BLaER1 (cell line): ENCODE results near the gene BPIFB3.

Source experiments
- H3K27ac ChIP-seq: shearing (Covaris generic); formaldehyde crosslinking; 2 replicates; pipeline ENCODE4 v1.8.1; 2022
- H3K27me3 ChIP-seq: shearing (Covaris generic); formaldehyde crosslinking; 2 replicates; pipeline ENCODE4 v1.8.1; 2022
- H3K36me3 ChIP-seq: shearing (Covaris generic); formaldehyde crosslinking; 2 replicates; pipeline ENCODE4 v1.8.1; 2022
- H3K4me1 ChIP-seq: shearing (Covaris generic); formaldehyde crosslinking; 2 replicates; pipeline ENCODE4 v1.8.1; 2022
- H3K4me2 ChIP-seq: shearing (Covaris generic); formaldehyde crosslinking; 2 replicates; pipeline ENCODE4 v1.8.1; 2022
- H3K4me3 ChIP-seq: shearing (Covaris generic); formaldehyde crosslinking; 2 replicates; pipeline ENCODE4 v1.8.1; 2022
- H3K9ac ChIP-seq: shearing (Covaris generic); formaldehyde crosslinking; 2 replicates; pipeline ENCODE4 v1.8.1; 2022
- H3K9me3 ChIP-seq: shearing (Covaris generic); formaldehyde crosslinking; 2 replicates; pipeline ENCODE4 v1.8.1; 2022
- H4K20me1 ChIP-seq: shearing (Covaris generic); formaldehyde crosslinking; 2 replicates; pipeline ENCODE4 v1.8.1; 2022
- Cebpa-rat ChIP-seq: shearing (Covaris generic); IDR thresholded peaks from 2 replicates; pipeline ENCODE4 v1.8.1; 2022

BPIFB3 gene

GRCh38 chr20:33030076-33030475, 23.6 kb upstream of the BPIFB3 start:
- Histone ChIP-seq H3K9me3 (no peaks in the 10 kb centered on the region), H3K27ac (no peak overlapping the region), H3K4me3 (no peak overlapping the region), H4K20me1 (no peaks in the 10 kb centered on the region), H3K36me3 (no peaks in the 10 kb centered on the region), H3K4me1 (no peaks in the 10 kb centered on the region), H3K4me2 (no peak overlapping the region), H3K9ac (no peak overlapping the region), H3K27me3 (no peaks in the 10 kb centered on the region)
- no peak for TF ChIP-seq Cebpa-rat

- H3K9ac ChIP-seq: no peak overlapping the region
- H3K27ac ChIP-seq: no peak overlapping the region
- no peak overlapping the region for H3K4me3 ChIP-seq
- H3K9me3 ChIP-seq: no peaks in the 10 kb centered on the region
- H3K27me3 ChIP-seq: no peaks in the 10 kb centered on the region
- no peak for TF ChIP-seq Cebpa-rat
- H4K20me1 ChIP-seq: no peaks in the 10 kb centered on the region
- 0 out of 2 replicates have a peak, but pooled peaks cover 2% of the 10 kb centered on the region for H3K4me1 ChIP-seq
- no peaks in the 10 kb centered on the region for H3K36me3 ChIP-seq
- H3K4me2 ChIP-seq: no peak overlapping the region
These were observed 23.1 kb upstream of the BPIFB3 start for GRCh38 chr20:33030569-33030968.

DNA sequence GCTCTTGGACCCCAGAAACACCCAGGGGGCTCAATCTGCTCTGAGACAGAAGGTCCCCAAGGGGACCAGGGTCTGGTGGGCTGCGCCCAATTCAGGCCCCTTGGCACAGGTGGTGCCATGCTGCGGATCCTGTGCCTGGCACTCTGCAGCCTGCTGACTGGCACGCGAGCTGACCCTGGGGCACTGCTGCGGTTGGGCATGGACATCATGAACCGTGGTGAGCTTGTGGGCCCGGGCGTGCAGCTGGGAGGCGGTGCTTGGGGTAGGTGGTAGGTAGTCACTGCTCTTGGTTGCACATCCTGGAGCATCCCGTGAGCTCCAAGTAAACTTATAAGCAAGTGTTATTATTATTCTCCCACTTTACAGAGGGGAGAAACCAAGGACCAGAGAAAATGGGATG, 22.2 kb upstream of the BPIFB3 start, which contains the start of gene BPIFB6:
Gene BPIFB6 (plus strand): TSS at position 118 of the 400 bp plus-strand sequence. CDS start 0 bp downstream, at position 118.
- H3K4me1 ChIP-seq: 0 out of 2 replicates have a peak, but pooled peaks cover 4% of the 10 kb centered on the region
- no peak within 1 kb of the TSS for H3K9ac ChIP-seq
- no peaks in the 10 kb centered on the region for H3K9me3 ChIP-seq
- H3K27me3 ChIP-seq: no peaks in the 10 kb centered on the region
- no peak for TF ChIP-seq Cebpa-rat
- no peaks in the 10 kb centered on the region for H3K36me3 ChIP-seq
- no peak within 1 kb of the TSS for H3K27ac ChIP-seq
- no peak within 1 kb of the TSS for H3K4me3 ChIP-seq
- no peak within 1 kb of the TSS for H3K4me2 ChIP-seq
- H4K20me1 ChIP-seq: no peaks in the 10 kb centered on the region

GRCh38 chr20:33032555-33032954, 21.1 kb upstream of the BPIFB3 start:
- Histone ChIP-seq H3K36me3 (no peaks in the 10 kb centered on the region), H3K27me3 (no peaks in the 10 kb centered on the region)

DNA sequence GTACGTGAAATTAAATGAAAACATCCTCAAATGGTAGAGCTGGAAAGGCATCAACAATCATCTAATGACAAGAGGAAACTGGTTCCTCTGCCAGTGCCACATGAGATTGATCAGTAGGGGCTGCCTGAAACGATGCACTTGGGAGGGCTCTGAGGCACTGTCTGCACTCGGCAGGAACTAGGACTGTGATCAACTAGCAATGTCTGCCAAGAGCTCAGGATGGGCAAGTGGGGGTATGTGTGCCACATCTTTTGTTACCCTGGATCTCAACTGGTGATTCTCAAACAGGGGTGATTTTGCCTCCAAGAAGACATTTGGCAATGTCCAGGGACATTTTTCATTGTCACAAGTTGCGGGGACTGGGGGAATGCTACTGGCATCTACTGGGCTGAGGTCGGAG, 20.3 kb upstream of the BPIFB3 start:
- no peak overlapping the region for H3K9ac ChIP-seq
- no peaks in the 10 kb centered on the region for H3K9me3 ChIP-seq
- H3K27ac ChIP-seq: no peak overlapping the region
- H3K4me1 ChIP-seq: 0 out of 2 replicates have a peak, but pooled peaks cover 4% of the 10 kb centered on the region
- H4K20me1 ChIP-seq: no peaks in the 10 kb centered on the region
- H3K4me3 ChIP-seq: no peak overlapping the region
- no peak for TF ChIP-seq Cebpa-rat
- H3K27me3 ChIP-seq: no peaks in the 10 kb centered on the region
- H3K4me2 ChIP-seq: no peak overlapping the region
- H3K36me3 ChIP-seq: no peaks in the 10 kb centered on the region

More at GRCh38 chr20:33032555-33032954, 21.1 kb upstream of the BPIFB3 start:
- Histone ChIP-seq H3K4me3 (no peak overlapping the region), H3K4me2 (no peak overlapping the region), H3K9me3 (no peaks in the 10 kb centered on the region), H3K9ac (no peak overlapping the region), H3K27ac (no peak overlapping the region), H3K4me1 (0 out of 2 replicates have a peak, but pooled peaks cover 4% of the 10 kb centered on the region), H4K20me1 (no peaks in the 10 kb centered on the region)
- TF ChIP-seq Cebpa-rat: no peak

- no peak overlapping the region for H3K4me3 ChIP-seq
- no peak for TF ChIP-seq Cebpa-rat
- no peaks in the 10 kb centered on the region for H4K20me1 ChIP-seq
- 0 out of 2 replicates have a peak, but pooled peaks cover 4% of the 10 kb centered on the region for H3K4me1 ChIP-seq
- no peaks in the 10 kb centered on the region for H3K36me3 ChIP-seq
- H3K9ac ChIP-seq: no peak overlapping the region
- no peaks in the 10 kb centered on the region for H3K9me3 ChIP-seq
- no peaks in the 10 kb centered on the region for H3K27me3 ChIP-seq
- no peak overlapping the region for H3K4me2 ChIP-seq
- H3K27ac ChIP-seq: no peak overlapping the region
These were observed 19.6 kb upstream of the BPIFB3 start for GRCh38 chr20:33034115-33034514.

- Histone ChIP-seq H4K20me1 (no peaks in the 10 kb centered on the region), H3K4me3 (no peak overlapping the region), H3K9me3 (no peaks in the 10 kb centered on the region), H3K4me1 (0 out of 2 replicates have a peak, but pooled peaks cover 4% of the 10 kb centered on the region), H3K27me3 (no peaks in the 10 kb centered on the region), H3K36me3 (no peaks in the 10 kb centered on the region), H3K27ac (no peak overlapping the region), H3K9ac (no peak overlapping the region), H3K4me2 (no peak overlapping the region)
- no peak for TF ChIP-seq Cebpa-rat
These were observed 18.7 kb upstream of the BPIFB3 start for GRCh38 chr20:33034901-33035492.

- Histone ChIP-seq H3K4me2 (no peak overlapping the region), H4K20me1 (no peaks in the 10 kb centered on the region), H3K36me3 (no peaks in the 10 kb centered on the region), H3K4me1 (0 out of 2 replicates have a peak, but pooled peaks cover 4% of the 10 kb centered on the region), H3K4me3 (no peak overlapping the region), H3K27me3 (no peaks in the 10 kb centered on the region), H3K27ac (no peak overlapping the region), H3K9me3 (no peaks in the 10 kb centered on the region), H3K9ac (no peak overlapping the region)
- no peak for TF ChIP-seq Cebpa-rat
These were observed 16.2 kb upstream of the BPIFB3 start for GRCh38 chr20:33037456-33037855.

GRCh38 chr20:33038243-33038642, 15.5 kb upstream of the BPIFB3 start:
- H3K4me2 ChIP-seq: no peak overlapping the region
- TF ChIP-seq Cebpa-rat: no peak
- H3K36me3 ChIP-seq: no peaks in the 10 kb centered on the region
- no peaks in the 10 kb centered on the region for H4K20me1 ChIP-seq
- no peak overlapping the region for H3K27ac ChIP-seq
- H3K9ac ChIP-seq: no peak overlapping the region
- H3K4me3 ChIP-seq: no peak overlapping the region
- H3K4me1 ChIP-seq: 0 out of 2 replicates have a peak, but pooled peaks cover 4% of the 10 kb centered on the region
- no peaks in the 10 kb centered on the region for H3K27me3 ChIP-seq
- no peaks in the 10 kb centered on the region for H3K9me3 ChIP-seq

DNA sequence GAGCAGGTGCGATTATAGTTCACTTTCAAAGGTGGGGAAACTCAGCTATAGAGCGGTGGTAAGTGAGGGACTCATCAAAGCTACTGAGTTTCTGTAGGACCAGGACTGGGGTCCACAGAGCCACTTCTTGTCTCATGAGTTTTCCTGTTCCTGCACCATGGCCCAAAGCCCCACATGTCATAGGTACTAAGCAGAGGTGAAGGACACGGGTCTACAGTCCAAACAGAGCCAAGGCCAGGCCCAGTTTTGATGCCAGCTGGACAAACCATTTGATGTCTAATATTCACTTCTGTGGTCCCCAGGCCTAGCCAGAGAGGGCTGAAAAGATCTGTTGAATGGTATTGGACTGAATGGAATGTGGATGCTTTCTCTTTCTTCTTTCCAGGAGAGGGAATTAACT, 11.3 kb upstream of the BPIFB3 start:
- no peak overlapping the region for H3K9ac ChIP-seq
- no peak overlapping the region for H3K27ac ChIP-seq
- H4K20me1 ChIP-seq: no peaks in the 10 kb centered on the region
- peaks cover 36% of the 10 kb centered on the region for H3K9me3 ChIP-seq
- H3K4me1 ChIP-seq: no peaks in the 10 kb centered on the region
- no peak overlapping the region for H3K4me3 ChIP-seq
- no peak overlapping the region for H3K4me2 ChIP-seq
- TF ChIP-seq Cebpa-rat: no peak
- no peaks in the 10 kb centered on the region for H3K27me3 ChIP-seq
- H3K36me3 ChIP-seq: no peaks in the 10 kb centered on the region
